Activated T-helper 1 cell treated with anti-CD3 and anti-CD28 coated beads, Interleukin-12 subunit alpha, Interleukin-12 subunit beta, Interleukin-2, Interleukin-4 antibody, amounts not matched to agents 30 ng/mL and 10 ng/mL and 1 ng/mL, durations not matched to agents 14 hours and 24 hours and 36 hours (primary cell): ENCODE measurements around the gene ZNF275. TPM values are rescaled to one million over a fixed set of nuclear protein-coding genes. Genes with fewer than 3 reads are reported as not detected.
"Not testable (repeated sequence)": the region's sequence is repeated elsewhere in the genome, so short reads cannot be mapped to it uniquely, and the experiment has no call there.

Source experiments
- DNase-seq: peaks from one replicate; pipeline ENCODE4 v3.0.0; 2021; ENCODE audit warnings: low spot score
- H3K27ac Mint-ChIP-seq: one replicate; pipeline ENCODE4 v1.8.0; 2021; ENCODE audit warnings: mild to moderate bottlenecking, mixed read lengths
- H3K27me3 Mint-ChIP-seq: one replicate; pipeline ENCODE4 v1.8.0; 2022; ENCODE audit warnings: mild to moderate bottlenecking, moderate library complexity, mixed read lengths; ENCODE audit not compliant: insufficient read depth
- H3K36me3 Mint-ChIP-seq: one replicate; pipeline ENCODE4 v1.8.0; 2021; ENCODE audit warnings: low read depth, mixed read lengths
- H3K4me1 Mint-ChIP-seq: one replicate; pipeline ENCODE4 v1.8.0; 2021; ENCODE audit warnings: low read depth, mixed read lengths
- H3K4me3 Mint-ChIP-seq: one replicate; pipeline ENCODE4 v1.8.0; 2021; ENCODE audit warnings: mild to moderate bottlenecking, moderate library complexity, mixed read lengths
- H3K9me3 Mint-ChIP-seq: one replicate; pipeline ENCODE4 v1.8.0; 2021; ENCODE audit warnings: mixed read lengths
- intact Hi-C: fragments of 100-400 bp; cut with micrococcal nuclease; formaldehyde crosslinking; loops from one replicate; pipeline ENCODE4 v1.15.1; 2024
- total RNA-seq: library from RNA; stranded (reverse); gene quantifications from 2 replicates; pipeline ENCODE4 v1.2.3, GENCODE V29; 2022

The ZNF275 gene
- total RNA-seq, 1 donor from 2014 or later: 22.1 TPM

DNA sequence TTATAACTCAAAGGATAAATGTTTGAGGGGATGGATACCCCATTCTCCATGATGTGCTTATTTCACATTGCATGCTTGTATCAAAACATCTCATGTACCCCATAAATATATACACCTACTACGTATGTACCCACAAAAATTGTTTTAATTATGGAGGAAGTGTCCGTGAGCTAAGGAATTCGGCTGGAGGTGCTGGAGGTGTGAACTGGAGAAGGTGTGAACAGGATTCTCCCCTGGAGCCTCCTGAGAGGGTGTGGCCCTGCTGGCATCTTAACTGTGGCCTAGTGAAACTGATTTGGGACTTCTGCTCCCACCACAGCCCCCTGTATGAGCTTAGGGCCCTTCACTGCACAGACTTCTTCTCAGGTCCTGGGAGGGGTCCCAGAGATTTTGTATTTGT lies 43.8 kb downstream of the ZNF275 start:
- H3K9me3 Mint-ChIP-seq: no peaks in the 10 kb centered on the region
- H3K4me1 Mint-ChIP-seq: no peaks in the 10 kb centered on the region
- H3K36me3 Mint-ChIP-seq: no peaks in the 10 kb centered on the region
- H3K27ac Mint-ChIP-seq: no peak overlapping the region
- H3K4me3 Mint-ChIP-seq: no peak overlapping the region
- H3K27me3 Mint-ChIP-seq: peaks cover 5% of the 10 kb centered on the region
- no peak for DNase-seq
- intact Hi-C loops: no loop called here

GRCh38 chrX:153378607-153379006 lies 44.7 kb downstream of the ZNF275 start:
- H3K4me3 Mint-ChIP-seq: no peak overlapping the region
- no peaks in the 10 kb centered on the region for H3K36me3 Mint-ChIP-seq
- no peak for DNase-seq
- intact Hi-C loops: no loop called here
- peaks cover 1% of the 10 kb centered on the region for H3K27me3 Mint-ChIP-seq
- no peak overlapping the region for H3K27ac Mint-ChIP-seq
- no peaks in the 10 kb centered on the region for H3K9me3 Mint-ChIP-seq
- H3K4me1 Mint-ChIP-seq: no peaks in the 10 kb centered on the region

DNA sequence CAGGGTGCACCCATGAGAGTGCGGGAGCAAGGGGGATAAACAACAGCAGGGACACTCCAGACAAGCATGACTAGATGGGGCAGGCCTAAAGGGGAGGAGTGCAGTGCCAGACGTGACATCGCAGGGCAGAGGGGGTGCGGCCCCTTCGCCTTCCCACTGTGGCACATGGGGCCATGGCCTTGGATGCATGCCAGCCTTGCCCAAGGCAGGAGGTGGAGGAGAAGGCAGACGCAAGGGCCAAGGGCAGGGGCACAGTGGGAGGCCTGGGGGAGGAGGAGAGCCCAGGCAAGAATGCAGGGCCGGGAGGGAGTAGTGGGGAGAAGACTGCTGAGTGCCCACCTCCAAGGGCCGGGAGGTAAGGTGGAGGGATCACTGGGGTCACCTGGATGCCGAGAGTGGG lies 45.6 kb downstream of the ZNF275 start:
- intact Hi-C loops: no loop called here
- Mint-ChIP-seq H3K4me1 (no peaks in the 10 kb centered on the region), H3K4me3 (no peak overlapping the region), H3K36me3 (no peaks in the 10 kb centered on the region), H3K27me3 (no peaks in the 10 kb centered on the region), H3K9me3 (no peaks in the 10 kb centered on the region), H3K27ac (no peak overlapping the region)
- no peak for DNase-seq

DNA sequence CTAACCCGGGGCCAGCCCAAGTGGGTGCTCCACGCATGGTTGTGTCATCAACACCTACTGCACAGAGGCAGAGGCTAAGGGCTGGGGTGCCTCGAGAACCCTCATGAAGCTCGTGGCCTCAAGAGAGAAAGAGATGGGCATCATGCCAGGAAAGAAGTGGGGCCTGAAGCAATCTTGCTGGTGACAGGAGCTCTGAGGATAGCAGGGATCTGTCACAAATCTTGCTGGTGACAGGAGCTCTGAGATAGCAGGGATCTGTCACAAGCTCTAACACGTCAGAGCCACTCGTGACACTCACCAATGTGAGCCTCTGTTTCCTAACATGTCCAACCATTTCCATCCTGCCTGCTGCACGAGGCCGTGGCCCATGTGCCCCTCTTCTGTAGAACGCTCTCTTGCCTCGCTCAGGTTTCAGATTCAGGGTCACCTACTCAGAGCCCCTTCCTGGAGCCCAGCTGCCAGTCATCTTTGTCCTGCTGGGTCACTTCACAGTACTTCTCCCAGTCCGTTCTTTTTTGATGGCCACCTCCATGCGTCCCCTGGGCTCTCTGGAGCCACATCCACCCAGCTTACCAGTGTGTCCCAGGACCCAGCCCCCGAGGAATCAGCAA lies 46.1 kb downstream of the ZNF275 start:
- H3K36me3 Mint-ChIP-seq: no peaks in the 10 kb centered on the region

GRCh38 chrX:153380691-153381090 lies 46.7 kb downstream of the ZNF275 start:
- no peaks in the 10 kb centered on the region for H3K9me3 Mint-ChIP-seq
- intact Hi-C loops: no loop called here

More for the DNA sequence above, 46.1 kb downstream of the ZNF275 start:
- no peak overlapping the region for H3K4me3 Mint-ChIP-seq
- H3K4me1 Mint-ChIP-seq: no peaks in the 10 kb centered on the region
- H3K9me3 Mint-ChIP-seq: no peaks in the 10 kb centered on the region
- no peak for DNase-seq
- no peaks in the 10 kb centered on the region for H3K27me3 Mint-ChIP-seq
- intact Hi-C loops: no loop called here
- H3K27ac Mint-ChIP-seq: no peak overlapping the region

GRCh38 chrX:153381684-153382532 lies 48.0 kb downstream of the ZNF275 start:
- no peaks in the 10 kb centered on the region for H3K9me3 Mint-ChIP-seq
- H3K27me3 Mint-ChIP-seq: peaks cover 2% of the 10 kb centered on the region
- intact Hi-C loops: no loop called here
- no peak overlapping the region for H3K4me3 Mint-ChIP-seq
- no peak overlapping the region for H3K27ac Mint-ChIP-seq
- no peak for DNase-seq
- H3K36me3 Mint-ChIP-seq: no peaks in the 10 kb centered on the region
- no peaks in the 10 kb centered on the region for H3K4me1 Mint-ChIP-seq

More at GRCh38 chrX:153380691-153381090, 46.7 kb downstream of the ZNF275 start:
- DNase-seq: no peak
- Mint-ChIP-seq H3K27me3 (no peaks in the 10 kb centered on the region), H3K4me1 (no peaks in the 10 kb centered on the region), H3K36me3 (no peaks in the 10 kb centered on the region), H3K4me3 (no peak overlapping the region), H3K27ac (no peak overlapping the region)

DNA sequence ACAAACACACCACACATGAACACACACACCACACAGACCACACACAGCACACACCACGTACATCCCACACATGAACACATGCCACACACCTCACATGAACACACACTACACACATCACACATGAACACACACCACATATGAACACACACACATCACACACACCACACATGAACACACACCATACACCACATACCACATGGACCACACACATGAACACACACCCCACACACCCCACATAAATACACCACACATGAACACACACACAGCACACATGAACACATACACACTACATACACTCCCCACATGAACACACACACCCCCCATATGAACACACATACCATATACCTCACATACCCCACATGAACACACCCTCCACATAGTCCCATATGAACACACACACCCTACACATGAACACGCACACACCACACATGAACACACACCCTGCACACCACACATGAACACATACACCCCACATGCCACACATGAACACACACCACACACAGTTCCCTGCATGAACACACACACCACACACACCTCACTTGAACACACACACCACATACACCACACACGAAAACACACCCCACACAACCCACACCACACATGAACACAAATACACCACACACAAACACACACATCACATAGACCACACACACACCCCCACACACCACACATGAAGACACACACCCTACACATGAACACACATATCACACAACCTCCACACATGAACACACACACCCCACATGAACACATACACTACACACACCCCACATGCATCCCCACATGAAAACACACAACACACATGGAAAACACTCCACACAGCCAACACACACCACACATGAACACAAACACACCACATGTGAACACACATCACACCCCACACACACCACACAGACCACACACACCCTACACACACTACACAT lies 48.9 kb downstream of the ZNF275 start:
- DNase-seq: no peak
- no peaks in the 10 kb centered on the region for H3K9me3 Mint-ChIP-seq
- H3K4me3 Mint-ChIP-seq: no peak overlapping the region
- intact Hi-C loops: no loop called here
- no peak overlapping the region for H3K27ac Mint-ChIP-seq
- no peaks in the 10 kb centered on the region for H3K4me1 Mint-ChIP-seq
- H3K27me3 Mint-ChIP-seq: peaks cover 2% of the 10 kb centered on the region
- H3K36me3 Mint-ChIP-seq: no peaks in the 10 kb centered on the region

- H3K4me3 Mint-ChIP-seq: no peak overlapping the region
- intact Hi-C loops: no loop called here
- H3K9me3 Mint-ChIP-seq: no peaks in the 10 kb centered on the region
- no peak for DNase-seq
- peaks cover 2% of the 10 kb centered on the region for H3K27me3 Mint-ChIP-seq
- H3K27ac Mint-ChIP-seq: no peak overlapping the region
- no peaks in the 10 kb centered on the region for H3K36me3 Mint-ChIP-seq
- no peaks in the 10 kb centered on the region for H3K4me1 Mint-ChIP-seq
These were observed 50.4 kb downstream of the ZNF275 start for GRCh38 chrX:153384390-153384789.

DNA sequence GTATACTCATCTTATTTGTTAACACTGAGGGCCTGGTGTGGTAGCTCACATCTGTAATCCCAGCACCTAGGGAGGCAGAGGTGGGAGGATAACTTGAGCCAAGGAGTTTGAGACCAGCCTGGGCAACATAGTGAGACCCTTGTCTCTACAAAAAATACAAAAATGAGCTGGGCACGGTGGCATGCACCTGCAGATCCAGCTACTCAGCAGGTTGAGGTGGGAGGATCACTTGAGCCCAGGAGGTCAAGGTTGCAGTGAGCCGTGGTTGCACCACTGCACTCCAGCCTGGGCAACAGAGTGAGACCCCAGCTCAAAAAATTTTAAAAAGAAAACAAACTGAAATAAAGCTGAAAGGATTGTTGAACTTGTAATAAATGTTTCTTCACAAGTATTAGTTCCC lies 51.0 kb downstream of the ZNF275 start:
- H3K27me3 Mint-ChIP-seq, H3K9me3 Mint-ChIP-seq, H3K4me3 Mint-ChIP-seq, intact Hi-C loops, DNase-seq, H3K27ac Mint-ChIP-seq, H3K4me1 Mint-ChIP-seq, H3K36me3 Mint-ChIP-seq: not testable (repeated sequence)

- Mint-ChIP-seq H3K9me3 (no peaks in the 10 kb centered on the region), H3K4me3 (no peak overlapping the region), H3K27me3 (peaks cover 2% of the 10 kb centered on the region), H3K4me1 (no peaks in the 10 kb centered on the region), H3K36me3 (no peaks in the 10 kb centered on the region), H3K27ac (no peak overlapping the region)
- DNase-seq: no peak
- intact Hi-C loops: no loop called here
These were observed 52.1 kb downstream of the ZNF275 start for GRCh38 chrX:153386097-153386496.

- no peak for DNase-seq
- no peak overlapping the region for H3K4me3 Mint-ChIP-seq
- H3K9me3 Mint-ChIP-seq: no peaks in the 10 kb centered on the region
- H3K27me3 Mint-ChIP-seq: peaks cover 2% of the 10 kb centered on the region
- H3K4me1 Mint-ChIP-seq: no peaks in the 10 kb centered on the region
- H3K36me3 Mint-ChIP-seq: no peaks in the 10 kb centered on the region
- H3K27ac Mint-ChIP-seq: no peak overlapping the region
- intact Hi-C loops: no loop called here
These were observed 53.4 kb downstream of the ZNF275 start for GRCh38 chrX:153387345-153387744.

GRCh38 chrX:153387987-153388721 lies 54.2 kb downstream of the ZNF275 start:
- Mint-ChIP-seq H3K36me3 (no peaks in the 10 kb centered on the region), H3K27me3 (peaks cover 2% of the 10 kb centered on the region), H3K9me3 (no peaks in the 10 kb centered on the region), H3K4me3 (no peak overlapping the region), H3K4me1 (no peaks in the 10 kb centered on the region), H3K27ac (no peak overlapping the region)
- intact Hi-C loops: no loop called here
- no peak for DNase-seq
